Hematopoietic multipotent progenitor cell treated with erythropoietin and hydrocortisone succinate and interleukin-3 and kit ligand, for 6 days (in vitro differentiated cells): ENCODE measurements around the gene ZDHHC14.

Experiments
- DNase-seq: peaks from one replicate; pipeline ENCODE4 v3.0.0-alpha.2; 2015

The ZDHHC14 gene

GRCh38 chr6:157496534-157497095, 115.6 kb downstream of the ZDHHC14 start:
- DNase-seq, result no peak

DNA sequence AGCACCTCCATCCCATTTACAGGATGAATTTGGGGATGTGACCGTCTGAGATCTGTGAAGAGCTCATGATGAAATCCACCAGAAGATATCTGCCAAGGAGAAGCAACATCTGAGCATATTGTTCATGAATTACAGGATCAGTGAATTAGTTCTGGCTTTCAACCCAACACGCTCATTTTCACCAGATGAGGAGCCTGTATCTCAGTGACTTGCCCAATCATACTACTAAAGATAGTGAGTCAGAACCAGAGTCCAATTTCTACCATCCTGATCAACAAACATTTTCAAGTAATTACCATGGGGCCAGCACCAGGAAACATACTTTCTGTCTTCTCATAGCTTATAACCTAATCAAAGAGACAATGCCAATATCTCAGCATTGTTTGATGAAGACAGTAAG, 116.6 kb downstream of the ZDHHC14 start:
- DNase-seq, result no peak

DNA sequence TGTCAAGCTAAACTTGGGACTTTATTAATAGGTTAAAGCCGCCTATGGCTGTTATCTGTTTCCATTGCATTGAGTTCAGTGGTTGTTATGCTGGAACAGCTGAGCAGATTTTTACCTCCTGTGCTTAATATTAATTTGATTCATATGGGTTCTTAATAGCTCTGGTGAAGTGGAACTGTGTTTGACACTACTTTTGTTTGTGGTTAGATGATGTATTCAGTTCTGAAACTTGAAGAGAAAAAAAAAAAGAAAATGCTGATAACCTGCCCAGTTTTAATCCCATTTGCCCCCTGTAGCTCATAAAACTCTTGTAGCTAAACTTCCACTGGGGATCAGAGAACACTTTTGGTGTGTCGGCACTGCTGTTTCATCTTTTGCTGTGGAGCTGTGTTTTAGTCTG, 117.8 kb downstream of the ZDHHC14 start:
- peak; percentile 38 for DNase-seq

- no peak for DNase-seq
Measured at GRCh38 chr6:157500022-157500421, 119.0 kb downstream of the ZDHHC14 start.

GRCh38 chr6:157503018-157503747, 122.2 kb downstream of the ZDHHC14 start:
- DNase-seq, result peak; percentile 50

- no peak for DNase-seq
Measured at GRCh38 chr6:157505912-157506491, 125.0 kb downstream of the ZDHHC14 start.

DNA sequence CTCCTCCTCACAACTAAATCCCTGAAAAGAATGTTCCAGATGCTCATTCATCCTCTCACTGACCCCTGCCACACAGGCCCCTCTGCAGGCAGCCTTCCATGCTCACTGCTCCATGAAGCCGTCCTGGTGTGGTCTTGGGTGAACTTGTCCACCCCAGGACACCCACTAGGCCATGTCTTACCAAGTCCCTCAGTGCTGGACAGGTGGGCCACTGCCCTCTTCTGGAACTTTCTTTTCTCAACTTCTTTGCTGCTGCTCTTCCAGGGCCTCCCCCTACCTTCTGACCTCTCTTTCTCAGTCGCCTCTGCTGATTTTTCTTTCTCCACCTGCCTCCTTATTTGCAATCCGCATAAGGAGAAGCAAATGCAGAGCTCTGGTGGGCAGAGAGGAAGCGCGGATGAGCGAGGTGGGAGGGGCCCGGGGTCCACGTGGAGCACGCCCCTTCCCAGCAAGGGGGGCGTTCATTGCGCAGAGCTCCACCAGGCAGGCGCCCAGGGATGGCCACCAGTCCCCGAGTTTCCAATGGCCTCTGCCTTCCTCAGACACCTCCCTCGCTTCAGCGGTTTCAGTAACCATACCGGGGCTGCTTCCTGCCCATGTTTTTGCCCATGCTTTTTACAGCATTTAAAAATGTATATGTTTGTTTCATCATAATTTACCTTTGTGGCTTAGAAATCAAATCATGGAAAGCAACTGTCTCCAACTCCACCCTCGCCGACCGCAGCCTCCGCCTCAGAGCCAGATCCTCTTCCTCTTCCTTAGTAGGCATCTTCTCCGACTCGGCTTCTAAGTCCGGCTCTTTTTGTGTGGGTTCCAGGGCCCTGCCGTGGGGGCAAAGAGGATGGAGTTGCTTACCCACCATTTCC, 129.6 kb downstream of the ZDHHC14 start:
- DNase-seq, result no peak

DNA sequence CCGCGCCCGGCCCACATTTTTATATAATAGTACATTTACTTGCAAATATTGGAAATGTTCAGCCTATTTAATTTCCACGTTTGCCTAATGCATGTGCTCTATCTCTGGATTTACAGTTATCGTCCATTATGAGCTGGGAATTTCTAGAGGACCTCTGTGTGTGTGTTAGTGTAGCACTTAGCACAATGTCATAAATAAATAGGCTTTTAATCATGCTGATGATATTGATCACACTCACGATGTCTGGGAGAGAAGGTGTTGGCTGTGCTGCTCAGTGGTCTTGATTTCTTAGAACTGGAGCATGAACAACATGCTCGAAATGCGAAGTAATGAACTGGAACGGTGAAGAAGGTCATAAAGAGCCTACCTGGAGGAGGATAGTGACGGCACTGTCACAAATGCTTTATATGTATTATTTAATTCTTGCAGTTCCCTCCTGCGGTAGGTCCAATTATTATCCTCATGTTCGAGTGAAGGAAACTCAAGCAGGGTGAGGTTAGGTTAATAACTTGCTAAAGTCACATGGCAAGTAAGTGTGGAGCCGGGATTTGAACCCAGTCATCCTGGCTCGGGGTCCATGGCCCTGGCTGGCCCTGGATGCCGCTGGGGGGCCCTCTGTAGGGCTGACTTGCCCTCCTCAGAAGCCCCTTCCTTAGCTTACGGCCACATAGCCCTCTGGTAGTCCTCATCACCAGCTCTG, 130.8 kb downstream of the ZDHHC14 start:
- no peak for DNase-seq

GRCh38 chr6:157512382-157512682, 131.3 kb downstream of the ZDHHC14 start:
- DNase-seq, result no peak

DNA sequence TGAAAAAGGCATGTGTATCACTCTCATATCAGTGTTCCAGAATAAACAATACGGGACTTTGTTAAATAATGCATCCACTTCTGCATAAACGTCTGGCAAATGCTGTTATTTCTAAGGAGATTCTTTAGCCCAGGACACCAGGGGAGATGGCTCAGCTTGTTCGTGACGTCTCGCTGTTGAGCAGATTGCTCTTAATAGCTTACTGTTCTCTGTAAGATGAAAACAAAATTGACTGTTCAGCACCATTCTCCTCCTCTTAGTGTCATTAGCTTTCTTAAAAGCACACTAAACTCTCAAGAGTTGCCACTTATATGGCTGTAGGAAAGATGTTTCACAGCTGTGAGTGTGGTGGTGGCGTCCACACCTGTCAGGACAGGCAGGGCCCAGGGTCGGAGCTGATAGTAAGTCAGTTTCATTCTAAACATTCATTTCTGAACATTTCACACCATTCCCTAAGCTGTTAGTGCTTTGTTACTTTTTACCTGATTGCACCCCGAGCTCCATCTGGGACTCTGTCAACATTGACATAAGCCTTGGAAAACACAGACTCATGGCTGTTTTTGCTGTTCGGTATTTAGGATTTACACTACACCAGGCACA, 132.1 kb downstream of the ZDHHC14 start:
- DNase-seq, result no peak

DNA sequence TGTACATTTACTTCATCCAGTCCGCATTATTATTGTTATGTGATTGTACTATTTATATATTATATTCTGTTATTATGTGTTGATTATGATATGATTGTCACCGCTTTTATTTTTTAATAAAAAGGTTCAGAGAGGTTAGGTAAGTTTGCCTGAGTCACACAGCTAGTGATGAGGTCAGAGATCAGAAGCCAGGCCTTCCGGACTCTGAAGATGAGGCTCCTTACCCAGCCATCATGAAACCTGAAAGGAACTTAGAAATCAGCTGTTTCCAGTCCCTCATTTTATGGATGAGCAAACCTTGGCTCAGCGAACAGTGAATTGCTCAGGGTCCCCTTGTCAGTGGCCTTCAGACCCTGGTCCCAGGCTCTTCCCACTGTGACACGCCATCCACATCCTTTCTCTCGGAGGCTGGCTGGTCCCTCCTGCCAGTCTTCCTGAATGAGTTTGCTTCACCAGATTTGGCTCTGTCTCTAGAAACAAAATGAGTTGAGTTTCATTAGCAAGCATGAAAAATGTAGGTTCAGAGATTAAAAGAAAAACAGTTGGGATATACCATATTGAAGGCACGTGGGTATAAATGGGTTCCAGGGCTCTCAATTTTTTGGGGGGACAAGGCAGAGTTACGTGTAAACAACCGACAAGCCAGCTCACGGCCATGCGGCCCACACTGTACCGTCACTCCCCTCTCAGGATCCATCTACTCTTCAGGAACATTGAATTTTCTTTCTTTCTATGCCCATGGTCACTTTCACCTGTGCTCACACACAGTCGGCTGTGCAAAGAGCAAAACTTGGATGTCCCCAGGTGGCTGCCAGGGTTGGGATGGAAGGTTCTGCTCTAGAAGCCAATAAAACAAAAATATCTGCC, 132.9 kb downstream of the ZDHHC14 start:
- DNase-seq, result no peak

DNA sequence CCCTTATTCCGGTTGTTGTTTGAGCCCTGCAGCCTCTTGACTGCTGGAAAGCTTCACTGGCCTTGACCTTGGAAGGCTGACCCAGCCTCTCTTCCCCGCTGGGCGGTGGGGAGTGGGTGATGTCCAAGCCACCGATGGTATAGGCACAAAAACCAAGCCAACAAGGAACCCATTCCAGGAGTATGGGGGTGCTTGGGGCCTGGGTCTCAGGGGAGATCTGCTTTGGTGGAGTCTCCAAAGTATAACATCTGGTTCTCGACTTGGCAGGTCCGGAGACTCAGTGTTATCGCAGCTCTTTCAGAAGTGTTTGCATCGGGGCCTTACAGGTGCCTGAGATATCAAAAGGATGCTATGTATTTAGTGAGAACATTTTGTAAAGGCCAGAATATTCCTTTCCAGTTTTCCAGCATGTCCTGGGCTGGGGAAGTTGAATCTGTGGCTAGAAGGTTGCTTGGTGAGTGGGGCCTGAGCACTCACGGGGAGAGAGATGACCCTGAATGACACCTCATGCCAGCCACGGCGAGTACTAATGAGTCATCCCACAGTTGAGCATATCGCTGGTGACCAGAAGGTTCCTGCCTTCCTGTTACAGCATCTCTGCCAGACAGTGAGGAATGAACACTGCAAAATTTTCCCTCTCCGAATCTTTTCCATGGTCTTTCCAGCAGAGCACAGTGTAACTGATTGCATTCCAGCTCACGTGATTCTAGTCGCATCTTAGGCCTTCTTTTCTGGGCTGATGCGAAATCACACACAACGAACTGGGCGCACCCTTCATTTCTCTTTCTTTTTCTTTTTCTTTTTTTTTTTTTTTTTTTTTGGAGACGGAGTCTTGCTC, 133.9 kb downstream of the ZDHHC14 start:
- peak; percentile 94 for DNase-seq

DNA sequence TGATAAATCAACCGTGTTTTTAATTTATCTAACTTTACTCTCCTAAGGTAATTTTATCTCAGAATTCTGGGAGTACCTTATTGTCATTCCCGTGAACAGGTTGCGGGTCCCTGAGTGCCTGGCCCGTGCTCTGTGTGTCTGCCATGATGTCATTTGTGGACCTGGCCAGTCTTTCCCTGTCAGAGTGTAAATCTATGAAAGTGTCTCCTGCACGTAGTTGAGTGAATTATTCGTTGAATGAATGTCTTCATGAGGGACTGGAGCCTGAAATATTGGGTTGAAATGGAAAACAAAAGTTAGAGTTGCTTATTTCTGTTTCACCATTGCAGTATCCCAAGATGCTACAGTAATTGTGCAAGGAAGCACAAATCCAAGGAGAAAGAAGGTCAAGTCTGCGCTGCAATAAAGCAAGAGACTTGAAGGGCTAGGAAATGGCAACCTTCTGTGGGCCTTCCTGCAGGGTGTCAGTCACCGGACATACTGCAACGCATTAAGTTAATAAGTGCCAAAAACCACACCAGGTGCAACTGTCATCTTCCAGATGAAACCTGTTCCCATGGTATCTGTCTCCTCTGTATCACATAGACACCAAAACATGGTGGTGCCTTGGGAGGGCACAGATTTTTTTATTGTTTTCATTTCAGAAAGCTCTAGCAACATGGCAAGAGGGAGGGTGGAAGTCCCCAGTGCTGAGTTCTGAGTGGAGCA, 135.5 kb downstream of the ZDHHC14 start:
- no peak for DNase-seq

DNA sequence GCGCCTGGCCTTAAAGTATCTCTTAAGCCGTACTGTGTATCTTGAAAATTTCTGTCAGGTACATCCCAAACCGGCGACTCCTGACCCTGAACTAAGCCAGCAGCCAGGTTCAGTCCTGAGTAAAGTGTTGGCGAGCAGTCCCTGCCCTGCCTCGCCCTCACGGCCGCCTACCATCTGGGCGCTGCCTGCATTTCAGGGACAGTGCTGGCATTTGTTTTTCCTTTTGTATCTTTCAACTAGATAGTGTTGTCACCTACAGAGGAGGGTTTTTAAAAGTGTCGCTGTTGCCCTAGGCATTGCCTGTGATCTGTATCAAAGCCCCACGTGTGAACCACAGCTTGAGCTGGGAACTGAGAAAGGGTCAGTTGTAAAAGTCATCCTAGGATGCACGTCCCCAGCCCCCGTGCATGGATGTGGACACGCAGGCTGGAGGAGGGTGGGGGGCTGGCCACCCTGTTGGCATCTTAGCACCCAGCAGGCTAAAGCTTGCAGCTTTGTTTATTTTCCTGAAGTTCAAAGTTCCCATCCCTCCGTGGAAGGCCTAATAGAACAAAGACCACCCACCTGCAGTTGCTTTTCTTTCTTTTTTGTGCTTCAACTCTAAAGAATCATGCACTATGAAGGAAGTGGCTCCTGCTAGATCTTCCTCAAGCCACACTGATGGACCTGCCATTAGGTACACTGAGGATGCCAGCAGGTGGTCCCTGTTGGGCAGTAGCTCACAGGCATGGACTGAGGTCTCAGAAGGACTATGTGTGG, 136.8 kb downstream of the ZDHHC14 start:
- DNase-seq, result no peak

DNA sequence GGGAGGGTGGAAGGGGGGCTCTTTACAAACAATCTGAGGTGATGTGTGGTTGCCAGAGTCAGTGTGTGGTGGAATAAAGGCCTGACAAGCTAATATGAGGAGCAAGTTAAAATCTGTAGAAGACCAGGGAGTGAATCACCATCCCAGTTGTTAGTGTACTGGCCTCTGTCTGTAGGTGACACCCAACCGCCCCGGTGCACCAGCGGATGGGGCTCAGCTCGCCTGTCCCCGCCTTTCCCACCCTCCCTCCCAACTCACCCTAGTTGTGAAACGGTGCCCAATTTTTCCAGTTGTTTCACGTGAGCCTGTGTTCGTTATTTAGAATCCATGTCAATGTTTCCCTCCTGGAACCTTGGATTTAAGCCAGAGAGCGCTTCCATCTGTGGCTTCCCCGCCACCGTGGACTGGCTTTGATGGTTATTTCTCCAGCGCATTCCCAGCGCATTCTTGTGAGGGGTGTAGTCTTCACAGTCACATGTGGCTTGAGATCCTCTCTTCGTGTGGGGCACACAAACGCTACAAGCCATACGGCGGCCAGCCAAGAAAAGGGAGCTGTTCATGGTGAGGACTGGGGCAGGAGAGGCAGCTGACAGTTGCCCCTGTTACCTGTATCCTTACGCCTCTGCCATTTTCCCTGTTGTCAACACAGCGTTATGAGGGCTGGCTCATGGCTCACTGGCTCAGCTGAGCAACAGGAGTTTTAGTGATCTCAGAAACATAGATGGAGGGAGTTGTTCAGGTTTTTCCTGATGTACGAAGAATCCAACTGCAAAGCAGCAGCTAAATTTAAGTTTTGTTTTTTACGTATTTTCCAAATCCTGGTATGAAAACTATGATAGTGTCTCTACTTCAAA, 137.6 kb downstream of the ZDHHC14 start:
- no peak for DNase-seq

- no peak for DNase-seq
Measured at GRCh38 chr6:157519255-157520116, 138.5 kb downstream of the ZDHHC14 start.

GRCh38 chr6:157520117-157520406, 139.1 kb downstream of the ZDHHC14 start:
- no peak for DNase-seq
